HG02885 (cell line): ENCODE measurements around the gene PRKCE.

Experiments used
- ATAC-seq: cut with Tn5 transposase; IDR thresholded peaks from one replicate; pipeline ENCODE4 v1.9.1; 2021; ENCODE audit warnings: mild to moderate bottlenecking; ENCODE audit not compliant: unreplicated experiment, poor library complexity

The PRKCE gene

DNA sequence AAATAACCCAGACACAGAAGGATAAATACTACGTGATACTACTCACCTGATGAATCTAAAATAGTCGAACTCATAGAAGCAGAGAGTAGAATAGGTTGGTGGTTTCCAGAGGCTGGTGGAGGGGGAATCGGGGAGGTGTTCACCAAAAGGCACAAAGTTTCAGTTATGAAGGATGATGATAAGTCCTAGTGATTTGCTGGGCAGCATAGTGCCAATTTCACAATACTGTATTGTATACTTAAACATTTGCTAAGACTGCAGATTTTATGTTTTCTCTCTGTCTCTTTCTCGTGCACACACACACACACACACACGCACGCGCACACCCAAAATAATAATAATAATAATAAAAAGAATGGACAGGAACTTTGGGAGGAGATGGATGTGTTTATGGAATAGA lies 425.4 kb downstream of the PRKCE start:
- ATAC-seq, result no peak

GRCh38 chr2:46077522-46078107 lies 426.1 kb downstream of the PRKCE start:
- ATAC-seq, result no peak

DNA sequence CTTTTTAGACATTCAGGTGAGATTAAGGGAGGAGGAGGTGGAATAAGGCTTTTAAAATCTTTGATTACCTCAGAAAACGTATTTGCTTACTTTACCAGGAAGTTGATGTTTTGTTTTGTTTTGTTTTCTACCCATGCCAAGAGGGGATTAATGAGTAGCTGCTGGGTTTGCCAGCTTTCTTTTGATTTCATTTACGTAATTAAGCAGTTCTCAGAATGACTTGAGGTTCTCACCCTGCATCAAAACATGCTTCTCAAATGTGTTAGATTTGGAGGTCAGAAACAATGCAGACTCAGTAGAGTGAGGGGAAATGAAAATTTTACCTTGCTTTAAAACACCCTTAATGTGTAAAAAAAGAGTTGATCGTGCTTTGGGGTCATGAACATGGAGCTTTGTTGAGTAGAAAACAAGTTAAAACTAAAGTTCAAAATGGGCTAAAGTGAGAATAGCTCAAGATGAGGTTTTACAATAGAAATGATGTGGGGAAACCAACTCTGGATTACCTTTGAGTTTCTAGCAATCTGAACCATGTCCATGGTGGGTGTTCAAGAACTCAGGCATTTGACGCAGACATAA lies 428.6 kb downstream of the PRKCE start:
- ATAC-seq, result no peak

GRCh38 chr2:46082531-46083485 lies 431.3 kb downstream of the PRKCE start:
- ATAC-seq, result no peak

- ATAC-seq, result no peak
Measured at GRCh38 chr2:46086578-46087070, 435.1 kb downstream of the PRKCE start.

- no peak for ATAC-seq
Measured at GRCh38 chr2:46087492-46087891, 436.0 kb downstream of the PRKCE start.

- ATAC-seq, result no peak
Measured at GRCh38 chr2:46091004-46091403, 439.5 kb downstream of the PRKCE start.

DNA sequence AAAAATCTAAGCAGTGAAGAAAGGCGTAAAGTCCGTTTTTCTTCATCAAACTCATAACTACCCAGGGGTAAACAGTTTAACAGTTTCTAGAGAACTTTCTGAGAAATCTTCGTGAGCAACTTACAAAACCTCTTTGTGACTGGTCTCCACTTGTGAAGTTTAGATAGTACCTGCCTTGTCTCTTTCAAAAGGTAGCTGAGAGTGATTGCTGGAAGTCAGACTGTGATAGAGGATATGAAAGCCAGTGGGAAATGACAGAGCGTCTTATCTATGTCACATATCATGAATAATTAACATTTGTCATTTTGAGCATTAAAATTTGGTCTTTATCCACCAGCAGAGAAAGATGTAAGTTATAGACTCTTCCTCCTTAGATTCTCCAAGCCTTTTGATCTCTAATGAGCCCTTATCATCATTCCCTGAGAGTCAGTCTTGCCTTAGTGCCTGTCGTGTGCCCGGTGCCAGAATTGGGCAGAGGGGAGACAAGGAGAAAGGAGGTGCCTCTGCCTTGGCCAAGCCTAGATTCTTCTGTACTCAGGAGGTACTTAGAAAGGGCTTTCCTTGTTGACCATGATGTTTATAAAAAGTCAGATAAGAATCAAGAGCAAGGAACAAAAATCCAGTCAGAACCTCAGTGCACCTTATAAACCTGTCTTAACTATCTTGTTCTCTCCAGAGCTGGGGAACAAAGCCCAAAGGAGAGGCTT lies 440.6 kb downstream of the PRKCE start:
- ATAC-seq, result no peak

- no peak for ATAC-seq
Measured at GRCh38 chr2:46094689-46095088, 443.2 kb downstream of the PRKCE start.

- ATAC-seq, result no peak
Measured at GRCh38 chr2:46095830-46096229, 444.4 kb downstream of the PRKCE start.

DNA sequence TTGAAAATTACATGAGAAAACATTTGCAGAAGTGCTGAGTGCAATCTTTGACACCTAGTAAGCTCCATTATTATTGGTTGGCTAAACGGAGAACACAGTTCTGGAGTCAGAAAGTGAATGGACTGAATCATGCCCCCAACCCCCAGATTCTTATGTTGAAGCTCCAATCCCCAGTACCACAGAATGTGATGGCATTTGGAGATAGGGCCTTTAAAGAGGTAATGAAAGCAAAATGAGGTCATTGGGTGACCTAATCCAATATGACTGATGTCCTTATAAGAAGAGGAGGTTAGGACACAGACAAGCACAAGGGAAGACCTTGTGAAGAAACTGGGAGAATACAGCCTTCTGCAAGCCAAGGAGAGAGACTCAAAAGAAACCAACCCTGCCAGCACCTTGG lies 444.8 kb downstream of the PRKCE start:
- ATAC-seq, result no peak

- ATAC-seq, result no peak
Measured at GRCh38 chr2:46097714-46098480, 446.4 kb downstream of the PRKCE start.

GRCh38 chr2:46098621-46099062 lies 447.2 kb downstream of the PRKCE start:
- no peak for ATAC-seq

DNA sequence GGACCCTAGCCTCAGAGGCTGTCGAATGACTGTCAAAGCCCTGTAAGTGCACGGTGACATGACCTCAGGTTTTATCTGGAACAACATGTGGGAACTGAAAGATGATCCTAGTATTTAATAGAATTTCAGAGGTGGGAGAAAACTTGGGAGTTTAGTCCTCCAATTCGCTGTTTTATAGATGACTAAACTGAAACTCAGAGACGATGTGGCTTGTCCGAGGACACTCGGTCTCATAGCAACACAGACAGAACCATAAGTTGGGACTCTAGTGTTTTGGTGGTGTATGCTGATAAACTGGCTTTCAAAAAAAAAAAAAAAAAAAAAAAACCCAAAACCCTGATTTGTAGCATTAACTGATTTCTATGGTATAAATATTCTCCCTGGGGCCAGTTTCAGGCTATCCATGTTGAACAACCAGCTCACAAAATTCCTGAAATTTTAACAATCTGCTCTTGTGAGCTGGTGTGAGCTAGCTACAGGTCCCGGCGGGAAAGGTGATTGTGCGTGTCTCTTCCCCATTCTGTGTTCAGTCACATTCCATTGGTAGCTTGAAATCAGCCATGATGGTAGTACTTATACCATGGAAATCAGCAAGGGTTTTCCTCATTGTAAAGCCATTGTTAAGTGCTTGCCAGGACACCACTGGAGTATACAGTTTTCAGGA lies 450.2 kb downstream of the PRKCE start:
- ATAC-seq, result no peak

DNA sequence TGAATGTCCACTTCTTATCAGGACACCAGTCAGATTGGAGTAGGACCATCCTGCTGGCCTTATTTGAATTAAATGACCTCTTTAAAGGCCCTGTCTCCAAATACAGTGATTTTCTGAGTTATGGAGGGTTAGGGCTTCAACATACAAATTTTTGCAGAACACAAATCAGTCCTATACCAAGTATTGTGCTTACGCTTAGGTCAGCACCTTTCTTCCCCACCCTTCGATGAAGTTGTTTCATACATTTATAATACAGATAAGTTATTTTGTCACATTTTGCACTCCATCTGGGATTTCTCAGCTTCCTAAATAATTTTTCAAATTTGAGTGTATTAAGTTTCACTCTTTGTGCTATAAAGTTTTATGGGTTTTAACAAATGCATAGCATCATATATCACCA lies 455.2 kb downstream of the PRKCE start:
- ATAC-seq, result no peak

GRCh38 chr2:46114996-46115395 lies 463.5 kb downstream of the PRKCE start:
- ATAC-seq, result no peak

- ATAC-seq, result no peak
Measured at GRCh38 chr2:46116150-46116549, 464.7 kb downstream of the PRKCE start.

- no peak for ATAC-seq
Measured at GRCh38 chr2:46116553-46116991, 465.1 kb downstream of the PRKCE start.

GRCh38 chr2:46117379-46117778 lies 465.9 kb downstream of the PRKCE start:
- no peak for ATAC-seq
